ENCODE measurements around the gene RABGAP1L. TPM values are rescaled to one million over a fixed set of nuclear protein-coding genes. Genes with fewer than 3 reads are reported as not detected.
"Not testable (repeated sequence)": the region's sequence is repeated elsewhere in the genome, so short reads cannot be mapped to it uniquely, and the experiment has no call there.

The RABGAP1L gene
- total RNA-seq, 1 donor from 2014 or later = 54.4 TPM

GRCh38 chr1:174243451-174244000, 84.2 kb downstream of the RABGAP1L start:
- no peak for DNase-seq

GRCh38 chr1:174244017-174244416, 84.7 kb downstream of the RABGAP1L start:
- DNase-seq = no peak

- no peak for DNase-seq
Measured at GRCh38 chr1:174247472-174247871, 88.2 kb downstream of the RABGAP1L start.

- no peak for DNase-seq
Measured at GRCh38 chr1:174248041-174248440, 88.7 kb downstream of the RABGAP1L start.

- DNase-seq = not testable (repeated sequence)
Measured at GRCh38 chr1:174256386-174256785, 97.1 kb downstream of the RABGAP1L start.

GRCh38 chr1:174258148-174258550, 98.8 kb downstream of the RABGAP1L start:
- DNase-seq = no peak

GRCh38 chr1:174262349-174263241, 103.3 kb downstream of the RABGAP1L start:
- peak; percentile 32 for DNase-seq

GRCh38 chr1:174265282-174265681, 106.0 kb downstream of the RABGAP1L start:
- no peak for DNase-seq

- no peak for DNase-seq
Measured at GRCh38 chr1:174266476-174266875, 107.2 kb downstream of the RABGAP1L start.

- DNase-seq = peak; percentile 18
Measured at GRCh38 chr1:174266991-174267612, 107.8 kb downstream of the RABGAP1L start.

GRCh38 chr1:174269989-174270651, 110.8 kb downstream of the RABGAP1L start:
- DNase-seq = no peak

GRCh38 chr1:174273190-174273589, 113.9 kb downstream of the RABGAP1L start:
- no peak for DNase-seq

GRCh38 chr1:174273776-174274175, 114.5 kb downstream of the RABGAP1L start:
- no peak for DNase-seq

GRCh38 chr1:174274452-174274851, 115.1 kb downstream of the RABGAP1L start:
- DNase-seq = no peak

- DNase-seq = no peak
Measured at GRCh38 chr1:174274884-174275283, 115.6 kb downstream of the RABGAP1L start.

GRCh38 chr1:174276087-174276486, 116.8 kb downstream of the RABGAP1L start:
- no peak for DNase-seq

- DNase-seq = no peak
Measured at GRCh38 chr1:174284052-174284451, 124.7 kb downstream of the RABGAP1L start.

GRCh38 chr1:174286042-174286441, 126.7 kb downstream of the RABGAP1L start:
- no peak for DNase-seq

- DNase-seq = no peak
Measured at GRCh38 chr1:174289644-174290310, 130.5 kb downstream of the RABGAP1L start.

- no peak for DNase-seq
Measured at GRCh38 chr1:174291059-174291458, 131.7 kb downstream of the RABGAP1L start.

GRCh38 chr1:174296309-174296708, 137.0 kb downstream of the RABGAP1L start:
- no peak for DNase-seq

- no peak for DNase-seq
Measured at GRCh38 chr1:174297351-174297750, 138.0 kb downstream of the RABGAP1L start.

Data from skin of body (tissue), 2 donors.